HEK293 (cell line): ENCODE data around the gene MTERF4.

ENCODE experiments used
- CTCF ChIA-PET: fragments of 350-600 bp; formaldehyde crosslinking; extraction: SDS; loops from one replicate; lab custom pipeline; 2021; ENCODE audit warnings: antibody characterized with exemption; lab: Yijun Ruan, JAX
- POLR2A ChIA-PET: fragments of 300-600 bp; formaldehyde crosslinking; extraction: SDS; loops from one replicate; lab custom pipeline; 2020; ENCODE audit warnings: antibody characterized with exemption, inconsistent platforms; lab: Yijun Ruan, JAX
- H3K27ac ChIP-seq: fragments of 200-500 bp; sonication (Bioruptor generic); 2 replicates; pipeline ENCODE4 v1.5.1; 2014; ENCODE audit warnings: low read depth, low read length, control low read depth, inconsistent platforms; ENCODE audit errors: extremely low read depth
- H3K36me3 ChIP-seq, 2 experiments: fragments of 200-500 bp in 1 of 2; sonication (Bioruptor generic) in 1 of 2; 1 replicate in 1 of 2; 2 replicates in 1 of 2; pipeline ENCODE4 v1.5.1; 2014 to 2017; ENCODE audit warnings: inconsistent platforms in 2 of 2, low read length in 2 of 2; ENCODE audit not compliant: control insufficient read depth in 2 of 2, insufficient read depth in 1 of 2
- H3K4me1 ChIP-seq: fragments of 200-500 bp; sonication (Bioruptor generic); 2 replicates; pipeline ENCODE4 v1.5.1; 2014; ENCODE audit warnings: mild to moderate bottlenecking, low read length, inconsistent platforms; ENCODE audit not compliant: control insufficient read depth, insufficient read depth
- H3K4me3 ChIP-seq: 2 replicates; pipeline ENCODE4 v1.5.1; 2011; ENCODE audit warnings: low read depth, mild to moderate bottlenecking, control low read depth, low read length, moderate library complexity
- H3K9me3 ChIP-seq: fragments of 200-500 bp; sonication (Bioruptor generic); 2 replicates; pipeline ENCODE4 v1.5.1; 2014; ENCODE audit warnings: low read depth, low read length, inconsistent platforms; ENCODE audit not compliant: control insufficient read depth, insufficient read depth
- AEBP2 ChIP-seq: fragments of 450-650 bp; formaldehyde crosslinking; IDR thresholded peaks from 2 replicates; pipeline ENCODE4 v1.5.1; 2016; ENCODE audit warnings: missing biosample characterization, missing genetic modification characterization, borderline replicate concordance
- BCL11B ChIP-seq: fragments of 450-650 bp; formaldehyde crosslinking; IDR thresholded peaks from 2 replicates; pipeline ENCODE4 v1.5.1; 2016; ENCODE audit warnings: low read depth, missing biosample characterization, missing genetic modification characterization
- GLI2 ChIP-seq: fragments of 450-650 bp; formaldehyde crosslinking; IDR thresholded peaks from 2 replicates; pipeline ENCODE4; 2017; ENCODE audit warnings: missing biosample characterization, missing genetic modification characterization, low read depth, borderline replicate concordance
- PRDM6 ChIP-seq: fragments of 450-650 bp; formaldehyde crosslinking; IDR thresholded peaks from 2 replicates; pipeline ENCODE4 v1.5.1; 2017; ENCODE audit warnings: missing biosample characterization, missing genetic modification characterization
- SP7 ChIP-seq: fragments of 450-650 bp; formaldehyde crosslinking; IDR thresholded peaks from 2 replicates; pipeline ENCODE4 v1.5.1; 2016; ENCODE audit warnings: missing biosample characterization, missing genetic modification characterization
- ZBTB1 ChIP-seq: fragments of 450-650 bp; formaldehyde crosslinking; IDR thresholded peaks from 2 replicates; pipeline ENCODE4 v1.5.1; 2016; ENCODE audit warnings: missing biosample characterization, missing genetic modification characterization
- ZBTB44 ChIP-seq: fragments of 450-650 bp; IDR thresholded peaks from 2 replicates; pipeline ENCODE4 v1.5.1; 2018; ENCODE audit warnings: missing biosample characterization, mild to moderate bottlenecking, missing genetic modification characterization
- ZBTB6 ChIP-seq: fragments of 450-650 bp; formaldehyde crosslinking; IDR thresholded peaks from 2 replicates; pipeline ENCODE4 v1.5.1; 2017; ENCODE audit warnings: missing biosample characterization, missing genetic modification characterization
- ZNF148 ChIP-seq: fragments of 450-650 bp; formaldehyde crosslinking; IDR thresholded peaks from 2 replicates; pipeline ENCODE4 v1.5.0; 2017; ENCODE audit warnings: missing biosample characterization, missing genetic modification characterization, borderline replicate concordance
- ZNF274 ChIP-seq, 2 experiments: fragments of 200-500 bp in 1 of 2; fragments of 450-650 bp in 1 of 2; sonication (Bioruptor generic) in 1 of 2; formaldehyde crosslinking in 1 of 2; IDR thresholded peaks; 2 replicates each; pipeline versions ENCODE4 v1.5.1 to v1.6.1; 2014 to 2016; ENCODE audit warnings: borderline replicate concordance in 1 of 2, inconsistent platforms in 1 of 2, low read length in 1 of 2, missing biosample characterization in 1 of 2, missing genetic modification characterization in 1 of 2
- ZNF302 ChIP-seq: fragments of 450-650 bp; formaldehyde crosslinking; IDR thresholded peaks from 2 replicates; pipeline ENCODE4 v1.5.1; 2016; ENCODE audit warnings: missing biosample characterization, missing genetic modification characterization, low read depth
- ZNF311 ChIP-seq: fragments of 450-650 bp; formaldehyde crosslinking; IDR thresholded peaks from 2 replicates; pipeline ENCODE4 v1.5.1; 2017; ENCODE audit warnings: missing biosample characterization, missing genetic modification characterization, borderline replicate concordance
- ZNF324 ChIP-seq: fragments of 450-650 bp; formaldehyde crosslinking; IDR thresholded peaks from 2 replicates; pipeline ENCODE4 v1.5.1; 2016; ENCODE audit warnings: missing biosample characterization, missing genetic modification characterization
- ZNF394 ChIP-seq: fragments of 450-650 bp; formaldehyde crosslinking; IDR thresholded peaks from 2 replicates; pipeline ENCODE4 v1.5.1; 2016; ENCODE audit warnings: missing biosample characterization, missing genetic modification characterization, mild to moderate bottlenecking, moderate library complexity, borderline replicate concordance
- ZNF558 ChIP-seq: fragments of 450-650 bp; formaldehyde crosslinking; IDR thresholded peaks from 2 replicates; pipeline ENCODE4 v1.5.1; 2016; ENCODE audit warnings: missing biosample characterization, missing genetic modification characterization
- ZNF677 ChIP-seq: fragments of 450-650 bp; IDR thresholded peaks from 2 replicates; pipeline ENCODE4 v1.5.0; 2018; ENCODE audit warnings: missing biosample characterization, mild to moderate bottlenecking, missing genetic modification characterization, moderate library complexity
- ZNF692 ChIP-seq: fragments of 450-650 bp; formaldehyde crosslinking; IDR thresholded peaks from 2 replicates; pipeline ENCODE4 v1.5.1; 2016; ENCODE audit warnings: missing biosample characterization, missing genetic modification characterization
- ZNF701 ChIP-seq: fragments of 450-650 bp; formaldehyde crosslinking; IDR thresholded peaks from 2 replicates; pipeline ENCODE4 v1.5.1; 2016; ENCODE audit warnings: missing biosample characterization, missing genetic modification characterization
- ZNF704 ChIP-seq: fragments of 450-650 bp; formaldehyde crosslinking; IDR thresholded peaks from 2 replicates; pipeline ENCODE4 v1.5.1; 2016; ENCODE audit warnings: missing biosample characterization, missing genetic modification characterization
- ZNF785 ChIP-seq: fragments of 450-650 bp; formaldehyde crosslinking; IDR thresholded peaks from 2 replicates; pipeline ENCODE4 v1.5.1; 2016; ENCODE audit warnings: missing biosample characterization, missing genetic modification characterization

The MTERF4 gene

GRCh38 chr2:241141214-241141770 is 39.2 kb upstream of the MTERF4 start:
- Histone ChIP-seq H3K27ac (no peak overlapping the region), H3K4me3 (no peak overlapping the region), H3K4me1 (no peaks in the 10 kb centered on the region), H3K36me3 (peaks cover 0 to 66% of the 10 kb centered on the region in 2 experiments; a peak in 2 of 3 replicates), H3K9me3 (no peaks in the 10 kb centered on the region)
- TF ChIP-seq ZBTB44 (tag by site-specific recombination) (no peak), ZNF677 (tag by site-specific recombination) (no peak), ZNF311 (tag by site-specific recombination) (no peak), BCL11B (tag by site-specific recombination) (no peak), ZNF692 (tag by site-specific recombination) (no peak), AEBP2 (no peak), ZNF394 (tag by site-specific recombination) (no peak), ZNF701 (tag by site-specific recombination) (no peak), PRDM6 (tag by site-specific recombination) (no peak), ZNF558 (no peak), SP7 (tag by site-specific recombination) (no peak), ZNF274 (IDR thresholded peaks at IDR 0.05; ENCODE audit: low read length) (no peak), ZNF274 (tag by site-specific recombination; IDR thresholded peaks at IDR 0.05; ENCODE audit: borderline replicate concordance) (no peak), ZBTB1 (tag by site-specific recombination) (no peak), ZNF785 (tag by site-specific recombination) (no peak), ZNF148 (tag by site-specific recombination) (no peak), ZBTB6 (tag by site-specific recombination) (no peak), ZNF704 (no peak), ZNF324 (tag by site-specific recombination) (no peak), GLI2 (tag by site-specific recombination) (no peak), ZNF302 (no peak)
- POLR2A ChIA-PET: interaction anchor here (0.8 kb wide), 1 partner anchor 8 kb away, joined by 3 read pairs; the partner anchor contains the start of gene PASK
- CTCF ChIA-PET: no interaction called here
